Epithelial cell of proximal tubule (primary cell): ENCODE results near the gene PDHB. TPM values are rescaled to one million over a fixed set of nuclear protein-coding genes. Genes with fewer than 3 reads are reported as not detected.

ENCODE experiments used
- DNase-seq: peaks from one replicate; pipeline ENCODE4 v3.0.0-alpha.2; 2011; ENCODE audit warnings: low read depth
- H3K4me3 ChIP-seq: 2 replicates; pipeline ENCODE4 v1.5.1; 2011; ENCODE audit warnings: low read depth, mild to moderate bottlenecking, low read length
- total RNA-seq: library from RNA; depleted of rRNA; stranded (reverse); fragments of >200 nt; gene quantifications from 2 replicates; pipeline ENCODE4 v1.2.3, GENCODE V29; 2015
- TF ChIP-seq, protein P1 (sequence below): conservative IDR thresholded peaks from 2 replicates; pipeline ENCODE4 v1.5.1; 2012; ENCODE audit warnings: low read depth, mild to moderate bottlenecking, low read length

PDHB gene
- total RNA-seq, 1 donor from 2014 or later: 103 TPM

DNA sequence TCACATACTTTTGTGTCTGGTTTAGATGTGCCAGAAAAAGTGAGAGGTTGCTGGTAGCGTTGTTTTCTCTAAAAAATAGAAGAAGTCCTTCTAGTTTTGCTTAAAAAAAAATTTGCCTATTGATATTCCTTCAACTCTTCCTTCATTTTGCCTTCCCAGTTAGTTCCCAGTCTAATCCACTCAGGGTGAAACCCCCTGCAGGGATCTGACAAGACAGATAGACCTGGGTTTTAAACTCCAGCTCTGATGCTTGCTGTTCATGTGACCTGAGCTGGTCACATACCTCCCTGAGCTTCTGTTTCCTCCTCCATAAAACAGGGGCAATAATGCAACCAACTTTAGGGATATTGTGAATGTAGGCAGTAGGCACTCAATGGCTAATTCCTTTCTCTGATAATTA is 39.6 kb upstream of the PDHB start:
- TF ChIP-seq, protein P1, sequence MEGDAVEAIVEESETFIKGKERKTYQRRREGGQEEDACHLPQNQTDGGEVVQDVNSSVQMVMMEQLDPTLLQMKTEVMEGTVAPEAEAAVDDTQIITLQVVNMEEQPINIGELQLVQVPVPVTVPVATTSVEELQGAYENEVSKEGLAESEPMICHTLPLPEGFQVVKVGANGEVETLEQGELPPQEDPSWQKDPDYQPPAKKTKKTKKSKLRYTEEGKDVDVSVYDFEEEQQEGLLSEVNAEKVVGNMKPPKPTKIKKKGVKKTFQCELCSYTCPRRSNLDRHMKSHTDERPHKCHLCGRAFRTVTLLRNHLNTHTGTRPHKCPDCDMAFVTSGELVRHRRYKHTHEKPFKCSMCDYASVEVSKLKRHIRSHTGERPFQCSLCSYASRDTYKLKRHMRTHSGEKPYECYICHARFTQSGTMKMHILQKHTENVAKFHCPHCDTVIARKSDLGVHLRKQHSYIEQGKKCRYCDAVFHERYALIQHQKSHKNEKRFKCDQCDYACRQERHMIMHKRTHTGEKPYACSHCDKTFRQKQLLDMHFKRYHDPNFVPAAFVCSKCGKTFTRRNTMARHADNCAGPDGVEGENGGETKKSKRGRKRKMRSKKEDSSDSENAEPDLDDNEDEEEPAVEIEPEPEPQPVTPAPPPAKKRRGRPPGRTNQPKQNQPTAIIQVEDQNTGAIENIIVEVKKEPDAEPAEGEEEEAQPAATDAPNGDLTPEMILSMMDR: no peak

DNA sequence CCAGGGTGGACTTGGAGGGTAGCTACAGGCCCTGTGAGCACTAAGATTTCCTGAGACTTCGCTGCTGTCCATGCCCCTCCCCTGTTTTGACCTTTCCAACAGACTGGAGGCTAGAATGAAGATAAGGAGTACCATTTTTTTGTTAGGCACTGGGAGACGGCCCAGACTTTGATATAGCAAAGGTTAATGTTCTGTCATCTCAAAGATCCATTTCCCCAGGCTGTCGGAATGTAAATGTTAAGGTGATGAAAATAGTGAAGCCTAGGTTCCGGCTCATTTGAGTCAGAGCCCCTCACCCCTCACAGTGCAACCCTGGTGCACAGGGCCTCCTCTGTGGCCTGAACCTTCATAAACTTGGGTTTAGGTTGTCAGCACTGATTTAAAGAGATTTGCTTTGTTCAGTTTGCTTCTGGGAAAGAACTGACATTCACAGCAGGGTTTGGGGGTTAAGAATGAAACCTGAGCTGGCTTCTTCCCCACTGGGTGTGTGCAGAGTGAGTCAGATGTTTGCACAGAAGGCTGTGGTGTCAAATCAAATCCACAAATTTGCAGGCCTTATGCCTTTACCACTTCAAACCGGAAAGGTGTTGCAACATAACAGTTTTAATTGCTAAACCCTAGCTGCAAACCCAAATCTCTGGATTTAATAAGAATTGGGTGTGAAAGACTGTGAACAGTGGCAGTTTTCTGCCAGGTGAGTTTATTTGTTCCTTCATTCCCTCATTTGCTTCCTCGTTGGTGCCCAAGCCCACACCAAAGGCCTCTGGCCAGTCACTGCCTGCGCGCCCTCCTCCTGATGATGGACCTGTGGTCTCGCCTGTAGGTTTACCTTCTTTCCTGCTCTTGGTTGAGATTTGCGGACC is 37.6 kb upstream of the PDHB start:
- TF ChIP-seq, protein P1: no peak
- H3K4me3 ChIP-seq: no peak overlapping the region
- DNase-seq: peak; percentile 78

More for the DNA sequence above, 39.6 kb upstream of the PDHB start:
- no peak for DNase-seq
- no peak overlapping the region for H3K4me3 ChIP-seq

DNA sequence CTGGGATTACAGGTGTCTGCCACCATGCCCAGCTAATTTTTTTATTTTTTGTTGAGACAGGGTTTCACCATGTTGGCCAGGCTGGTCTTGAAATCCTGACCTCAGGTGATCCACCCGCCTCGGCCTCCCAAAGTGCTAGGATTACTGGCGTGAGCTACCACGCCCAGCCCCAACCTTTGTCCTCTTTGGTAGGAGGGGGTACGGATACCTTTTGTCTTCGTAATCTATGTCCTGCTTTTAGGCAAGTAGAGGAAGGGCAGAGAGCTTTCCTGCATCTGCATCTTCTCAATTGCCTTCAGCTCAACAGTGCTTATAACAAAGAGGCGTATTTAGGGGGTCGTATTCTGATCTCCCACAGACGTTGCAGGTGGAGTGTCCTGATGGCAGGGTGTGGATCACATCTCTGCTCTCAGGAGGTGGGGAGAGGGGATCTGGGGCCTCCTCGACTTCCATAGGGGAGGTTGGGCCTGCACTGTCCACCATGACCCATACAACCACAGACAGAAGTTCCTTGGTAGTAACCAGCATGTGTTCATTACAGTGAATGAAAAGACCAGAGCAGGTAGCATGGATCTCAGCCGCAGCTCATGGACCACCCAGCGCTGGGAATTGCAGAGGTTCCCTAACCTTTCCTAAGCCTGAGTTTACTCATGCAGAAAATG is 36.9 kb upstream of the PDHB start:
- TF ChIP-seq, protein P1: no peak
- no peak for DNase-seq
- H3K4me3 ChIP-seq: no peak overlapping the region

DNA sequence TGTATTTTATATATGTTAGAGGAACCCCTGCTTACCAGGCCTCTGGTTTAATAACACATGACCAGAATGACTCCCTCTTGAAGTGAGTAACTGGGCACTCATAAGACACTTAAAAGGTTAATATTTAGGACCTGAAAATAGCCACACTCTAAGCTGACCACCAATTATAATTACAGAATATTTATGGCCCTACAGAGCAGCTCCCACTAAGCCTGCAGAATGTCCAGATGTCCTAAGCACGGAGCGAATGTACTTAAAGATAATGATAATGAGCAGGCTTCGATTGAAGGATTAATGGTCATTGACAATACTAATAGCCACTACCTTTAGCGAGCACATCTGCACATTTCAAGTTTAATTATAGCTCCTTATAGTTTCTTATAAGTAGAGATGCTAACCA is 35.5 kb upstream of the PDHB start:
- TF ChIP-seq, protein P1: no peak
- DNase-seq: no peak
- no peak overlapping the region for H3K4me3 ChIP-seq

DNA sequence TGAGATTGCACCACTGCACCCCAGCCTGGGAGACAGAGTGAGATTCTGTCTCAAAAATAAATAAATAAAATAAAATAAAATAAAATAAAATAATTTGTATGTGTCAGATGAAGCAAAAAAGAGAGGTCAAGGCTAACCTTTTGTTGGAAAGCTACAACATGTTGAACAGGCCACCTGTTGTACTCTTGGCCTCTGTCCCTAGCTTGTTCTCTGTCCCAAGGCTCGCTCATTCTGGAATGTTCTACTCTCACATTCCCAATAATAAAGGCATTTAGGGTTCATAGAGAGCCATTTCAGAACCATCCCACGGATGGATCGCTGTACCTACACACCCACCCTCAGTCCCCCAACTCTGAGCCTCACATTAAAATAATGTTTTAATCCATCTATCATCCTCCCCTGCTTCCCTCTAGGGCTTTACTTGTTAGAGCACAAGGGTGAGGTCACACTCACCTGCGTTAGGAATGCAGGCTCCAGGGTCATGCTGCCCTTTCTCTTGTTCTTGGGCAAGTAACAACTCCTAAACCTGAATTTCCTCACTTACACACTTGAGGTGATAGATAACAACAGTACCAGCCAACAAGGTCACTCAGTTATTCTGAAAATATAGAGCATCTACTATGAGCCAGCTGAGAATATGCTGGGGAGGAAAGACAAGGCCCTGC is 33.4 kb upstream of the PDHB start:
- TF ChIP-seq, protein P1: no peak
- H3K4me3 ChIP-seq: no peak overlapping the region
- DNase-seq: no peak

DNA sequence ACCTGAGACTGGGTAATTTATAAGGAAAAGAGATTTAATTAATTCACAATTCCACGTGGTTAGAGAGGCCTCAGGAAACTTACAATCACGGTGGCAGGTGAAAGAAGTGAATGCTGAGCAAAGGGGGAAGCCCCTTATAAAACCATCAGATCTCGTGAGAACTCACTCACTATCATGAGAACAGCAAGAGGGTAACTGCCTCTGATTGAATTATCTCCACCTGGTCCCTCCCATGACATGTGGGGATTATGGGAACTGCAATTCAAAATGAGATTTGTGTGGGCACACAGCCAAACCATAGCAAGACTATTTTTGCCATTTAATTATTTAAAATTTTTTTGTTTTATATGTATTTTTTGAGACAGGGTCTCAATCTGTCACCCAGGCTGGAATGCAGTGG is 31.2 kb upstream of the PDHB start:
- H3K4me3 ChIP-seq: no peak overlapping the region
- no peak for DNase-seq
- TF ChIP-seq, protein P1: no peak
